Stimulated activated CD4-positive, alpha-beta T cell treated with anti-CD3 and anti-CD28 coated beads, Interleukin-2, amount 100 ng/mL, for 48 hours (primary cell): ENCODE measurements around the gene GPX4.

ENCODE experiments used
- DNase-seq, 2 donors: peaks; one replicate each; pipeline ENCODE4 v3.0.0-alpha.2; 2020

Gene GPX4

GRCh38 chr19:1103708-1104310 lies at the start of gene GPX4:
GPX4 (plus strand) TSS chr19:1103994; CDS start chr19:1104044, 50 bp downstream.
- DNase-seq: peak; percentile 97

- DNase-seq: no peak
Measured at GRCh38 chr19:1054102-1055027, 49.4 kb upstream of the GPX4 start.

- DNase-seq: no peak
Measured at GRCh38 chr19:1055028-1055425, 48.8 kb upstream of the GPX4 start.

- no peak for DNase-seq
Measured at GRCh38 chr19:1055886-1056620, 47.7 kb upstream of the GPX4 start.

GRCh38 chr19:1057176-1057855 lies 46.5 kb upstream of the GPX4 start:
- DNase-seq: no peak

- DNase-seq: no peak
Measured at GRCh38 chr19:1058112-1058511, 45.7 kb upstream of the GPX4 start.

GRCh38 chr19:1060689-1061088 lies 43.1 kb upstream of the GPX4 start:
- DNase-seq: no peak

- no peak for DNase-seq
Measured at GRCh38 chr19:1061987-1062386, 41.8 kb upstream of the GPX4 start.

- peak in 1 of 2 donors; percentile 49 for DNase-seq
Measured at GRCh38 chr19:1062387-1063029, 41.3 kb upstream of the GPX4 start.

- DNase-seq: peak in 1 of 2 donors; percentile 64
Measured at GRCh38 chr19:1063030-1063908, 40.5 kb upstream of the GPX4 start.

GRCh38 chr19:1063909-1064660 lies 39.7 kb upstream of the GPX4 start:
- DNase-seq: no peak

GRCh38 chr19:1064661-1065605 lies 38.9 kb upstream of the GPX4 start:
- peak; percentile 66 to 71 for DNase-seq

- no peak for DNase-seq
Measured at GRCh38 chr19:1065606-1066109, 38.1 kb upstream of the GPX4 start.

GRCh38 chr19:1066251-1066747 lies 37.5 kb upstream of the GPX4 start:
- DNase-seq: no peak

- DNase-seq: peak; percentile 66 to 76
Measured at GRCh38 chr19:1066748-1067340, 37.0 kb upstream of the GPX4 start, which contains the start of gene ARHGAP45. ARHGAP45 (plus strand) TSS chr19:1067167; CDS start chr19:1067406, 239 bp downstream.

GRCh38 chr19:1067341-1067957 lies 36.3 kb upstream of the GPX4 start:
- DNase-seq: no peak
